Fibroblast of lung (primary cell): ENCODE results near the gene VTI1A. TPM values are rescaled to one million over a fixed set of nuclear protein-coding genes. Genes with fewer than 3 reads are reported as not detected.
A peak's percentile ranks its signal among the peaks of the same experiment; 100 is the strongest.

Experiments used
- DNase-seq, 2 donors: peaks; one replicate each; pipeline versions ENCODE4 v3.0.0 to v3.0.0-alpha.2; 2010; ENCODE audit warnings: low read depth in 2 of 2
- H2AFZ ChIP-seq: 2 replicates; pipeline ENCODE4 v1.5.1; 2012; ENCODE audit warnings: low read length, control low read depth, inconsistent platforms
- H3K27ac ChIP-seq: 2 replicates; pipeline ENCODE4 v1.5.1; 2011; ENCODE audit warnings: low read length, control low read depth; ENCODE audit not compliant: insufficient read depth
- H3K27me3 ChIP-seq: 2 replicates; pipeline ENCODE4 v1.5.1; 2011; ENCODE audit warnings: mild to moderate bottlenecking, low read length; ENCODE audit not compliant: control insufficient read depth, insufficient read depth
- H3K36me3 ChIP-seq: 2 replicates; pipeline ENCODE4 v1.5.1; 2011; ENCODE audit warnings: low read length; ENCODE audit not compliant: control insufficient read depth, insufficient read depth
- H3K4me1 ChIP-seq: 2 replicates; pipeline ENCODE4 v1.5.1; 2011; ENCODE audit warnings: low read length; ENCODE audit not compliant: control insufficient read depth, insufficient read depth; ENCODE audit errors: extremely low read depth
- H3K4me2 ChIP-seq: 2 replicates; pipeline ENCODE4 v1.5.1; 2011; ENCODE audit warnings: low read length, control low read depth; ENCODE audit not compliant: insufficient read depth; ENCODE audit errors: extremely low read depth
- H3K4me3 ChIP-seq, 4 experiments: fragments of 200-600 bp in 1 of 4; sonication (generic) in 1 of 4; replicated peaks in 1 of 4; 2 replicates each; pipeline ENCODE4 v1.5.1; 2011 to 2016; ENCODE audit warnings: low read length in 4 of 4, low read depth in 3 of 4, mild to moderate bottlenecking in 3 of 4, control low read depth in 2 of 4, inconsistent platforms in 1 of 4, mixed read lengths in 1 of 4; ENCODE audit not compliant: insufficient read depth in 1 of 4; ENCODE audit errors: control extremely low read depth in 1 of 4
- H3K79me2 ChIP-seq: 2 replicates; pipeline ENCODE4 v1.5.1; 2012; ENCODE audit warnings: mild to moderate bottlenecking, low read length, inconsistent platforms; ENCODE audit not compliant: control insufficient read depth, insufficient read depth
- H3K9ac ChIP-seq: 2 replicates; pipeline ENCODE4 v1.5.1; 2011; ENCODE audit warnings: mild to moderate bottlenecking, low read length, control low read depth; ENCODE audit not compliant: insufficient read depth
- H3K9me3 ChIP-seq: 2 replicates; pipeline ENCODE4 v1.5.1; 2012; ENCODE audit warnings: low read depth, low read length; ENCODE audit not compliant: control insufficient read depth, insufficient read depth
- H4K20me1 ChIP-seq: 2 replicates; pipeline ENCODE4 v1.5.1; 2011; ENCODE audit warnings: low read length; ENCODE audit not compliant: control insufficient read depth, insufficient read depth; ENCODE audit errors: extremely low read depth
- CTCF ChIP-seq, 2 donors: IDR thresholded peaks in 1 of 2; conservative IDR thresholded peaks in 1 of 2; 1 replicate in 1 of 2; 2 replicates in 1 of 2; pipeline ENCODE4 v1.5.1; 2011 to 2012; ENCODE audit warnings: low read length in 2 of 2, control low read depth in 1 of 2, inconsistent platforms in 1 of 2, low read depth in 1 of 2, mild to moderate bottlenecking in 1 of 2
- EZH2 ChIP-seq: IDR thresholded peaks from 2 replicates; pipeline ENCODE4 v1.5.1; 2012; ENCODE audit warnings: low read length, control low read depth, mild to moderate bottlenecking; ENCODE audit errors: missing control alignments
- polyA plus RNA-seq, 2 donors: library from polyadenylated mRNA; depleted of rRNA in 1 of 2; stranded (reverse) in 1 of 2; unstranded in 1 of 2; fragments of >200 nt; gene quantifications; 2 replicates each; pipeline ENCODE4 v1.2.1, GENCODE V29; 2011 to 2012; ENCODE audit warnings: missing spikeins in 1 of 2
- total RNA-seq: library from RNA; depleted of rRNA; stranded (reverse); fragments of >200 nt; gene quantifications from 2 replicates; pipeline ENCODE4 v1.2.1, GENCODE V29; 2014

Gene VTI1A
- total and polyA plus RNA-seq, 2 donors (not counting 1 experiment from before 2014, with no cell fraction given): 19.1 to 30.9 TPM

GRCh38 chr10:112434988-112435619 lies 11.9 kb upstream of the VTI1A start:
- Histone ChIP-seq H3K9ac (no peak overlapping the region), H3K4me3 (no peak overlapping the region), H3K79me2 (no peaks in the 10 kb centered on the region), H4K20me1 (no peaks in the 10 kb centered on the region), H3K27ac (no peak overlapping the region), H3K4me2 (no peak overlapping the region), H3K9me3 (no peaks in the 10 kb centered on the region), H2AFZ (no peak overlapping the region), H3K36me3 (peaks cover 14% of the 10 kb centered on the region), H3K4me1 (no peaks in the 10 kb centered on the region), H3K27me3 (no peaks in the 10 kb centered on the region)
- DNase-seq: peak; percentile 31 to 67
- TF ChIP-seq EZH2: no peak
- peak in 1 of 2 donors; percentile 24 for TF ChIP-seq CTCF (conservative IDR thresholded peaks at IDR 0.05 in 1 of 2, IDR thresholded peaks at IDR 0.05 in 1 of 2; ENCODE audit: low read depth in 1 of 2, low read length in 2 of 2)

GRCh38 chr10:112438356-112438755 lies 8.7 kb upstream of the VTI1A start:
- no peaks in the 10 kb centered on the region for H3K79me2 ChIP-seq
- no peak overlapping the region for H3K4me3 ChIP-seq
- H2AFZ ChIP-seq: no peak overlapping the region
- DNase-seq: no peak
- no peaks in the 10 kb centered on the region for H3K9me3 ChIP-seq
- TF ChIP-seq CTCF (conservative IDR thresholded peaks at IDR 0.05 in 1 of 2, IDR thresholded peaks at IDR 0.05 in 1 of 2; ENCODE audit: low read depth in 1 of 2, low read length in 2 of 2) (no peak), EZH2 (no peak)
- no peaks in the 10 kb centered on the region for H4K20me1 ChIP-seq
- no peaks in the 10 kb centered on the region for H3K4me1 ChIP-seq
- peaks cover 10% of the 10 kb centered on the region for H3K36me3 ChIP-seq
- no peak overlapping the region for H3K27ac ChIP-seq
- H3K4me2 ChIP-seq: no peak overlapping the region
- no peak overlapping the region for H3K9ac ChIP-seq
- no peaks in the 10 kb centered on the region for H3K27me3 ChIP-seq

DNA sequence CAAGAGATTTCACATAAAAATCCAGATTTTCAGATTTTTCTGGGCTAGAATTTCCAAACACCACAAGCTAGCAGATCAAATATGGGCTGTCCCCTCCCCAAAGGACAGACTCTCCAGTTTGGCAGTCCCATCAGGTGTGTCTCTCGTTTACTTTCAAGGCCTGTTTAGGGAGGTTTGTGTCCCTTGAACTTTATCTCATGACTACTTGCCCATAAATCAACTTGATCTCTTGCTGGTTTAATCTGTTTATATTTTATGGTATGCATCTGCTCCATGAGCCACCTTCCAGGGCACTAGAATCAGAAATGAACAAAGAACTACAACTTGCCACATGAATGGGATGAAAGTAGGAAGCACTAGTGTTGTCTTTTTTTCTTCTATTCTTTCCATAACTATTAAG lies 5.5 kb upstream of the VTI1A start:
- Histone ChIP-seq H3K4me1 (no peaks in the 10 kb centered on the region), H3K79me2 (peaks cover 16% of the 10 kb centered on the region), H3K27ac (no peak overlapping the region), H3K9ac (no peak overlapping the region), H3K9me3 (no peaks in the 10 kb centered on the region), H3K36me3 (peaks cover 12% of the 10 kb centered on the region), H3K27me3 (no peaks in the 10 kb centered on the region), H2AFZ (no peak overlapping the region), H3K4me2 (no peak overlapping the region), H3K4me3 (no peak overlapping the region), H4K20me1 (no peaks in the 10 kb centered on the region)
- no peak for DNase-seq
- no peak for TF ChIP-seq CTCF (conservative IDR thresholded peaks at IDR 0.05 in 1 of 2, IDR thresholded peaks at IDR 0.05 in 1 of 2; ENCODE audit: low read depth in 1 of 2, low read length in 2 of 2)
- TF ChIP-seq EZH2: no peak
